ENCODE measurements around the gene PTPRQ.

PTPRQ gene

GRCh38 chr12:80707830-80708258, 263.8 kb downstream of the PTPRQ start:
- Histone ChIP-seq H3K9ac (ENCODE audit: low read length) (no peak overlapping the region), H3K4me1 (ENCODE audit: control insufficient read depth, low read depth, low read length) (peaks cover 27% of the 10 kb centered on the region), H3K4me3 (ENCODE audit: low read length) (peak overlapping the region; percentile 53), H3K36me3 (ENCODE audit: control insufficient read depth, low read depth, low read length) (no peaks in the 10 kb centered on the region), H3K9me3 (ENCODE audit: control insufficient read depth, low read depth, low read length) (no peaks in the 10 kb centered on the region), H3K27me3 (ENCODE audit: control insufficient read depth, insufficient read depth, low read length) (peaks cover 99% of the 10 kb centered on the region), H3K27ac (ENCODE audit: low read length) (no peak overlapping the region)

GRCh38 chr12:80708259-80708974, 264.4 kb downstream of the PTPRQ start:
- peaks cover 24% of the 10 kb centered on the region for H3K4me1 ChIP-seq (ENCODE audit: control insufficient read depth, low read depth, low read length)
- no peaks in the 10 kb centered on the region for H3K36me3 ChIP-seq (ENCODE audit: control insufficient read depth, low read depth, low read length)
- H3K9ac ChIP-seq (ENCODE audit: low read length), result no peak overlapping the region
- no peaks in the 10 kb centered on the region for H3K9me3 ChIP-seq (ENCODE audit: control insufficient read depth, low read depth, low read length)
- H3K4me3 ChIP-seq (ENCODE audit: low read length), result peak overlapping the region; percentile 53
- H3K27me3 ChIP-seq (ENCODE audit: control insufficient read depth, insufficient read depth, low read length), result peaks cover 100% of the 10 kb centered on the region
- H3K27ac ChIP-seq (ENCODE audit: low read length), result no peak overlapping the region

GRCh38 chr12:80708975-80709328, 264.9 kb downstream of the PTPRQ start:
- no peak overlapping the region for H3K27ac ChIP-seq (ENCODE audit: low read length)

GRCh38 chr12:80709811-80710726, 266.0 kb downstream of the PTPRQ start:
- no peaks in the 10 kb centered on the region for H3K9me3 ChIP-seq (ENCODE audit: control insufficient read depth, low read depth, low read length)
- peaks cover 100% of the 10 kb centered on the region for H3K27me3 ChIP-seq (ENCODE audit: control insufficient read depth, insufficient read depth, low read length)
- H3K36me3 ChIP-seq (ENCODE audit: control insufficient read depth, low read depth, low read length), result no peaks in the 10 kb centered on the region
- peaks cover 34% of the 10 kb centered on the region for H3K4me1 ChIP-seq (ENCODE audit: control insufficient read depth, low read depth, low read length)
- no peak overlapping the region for H3K9ac ChIP-seq (ENCODE audit: low read length)
- no peak overlapping the region for H3K27ac ChIP-seq (ENCODE audit: low read length)
- H3K4me3 ChIP-seq (ENCODE audit: low read length), result peak overlapping the region; percentile 11

More at GRCh38 chr12:80708975-80709328, 264.9 kb downstream of the PTPRQ start:
- no peaks in the 10 kb centered on the region for H3K9me3 ChIP-seq (ENCODE audit: control insufficient read depth, low read depth, low read length)
- no peaks in the 10 kb centered on the region for H3K36me3 ChIP-seq (ENCODE audit: control insufficient read depth, low read depth, low read length)
- peak overlapping the region; percentile 53 for H3K4me3 ChIP-seq (ENCODE audit: low read length)
- H3K9ac ChIP-seq (ENCODE audit: low read length), result no peak overlapping the region
- H3K4me1 ChIP-seq (ENCODE audit: control insufficient read depth, low read depth, low read length), result peaks cover 24% of the 10 kb centered on the region
- H3K27me3 ChIP-seq (ENCODE audit: control insufficient read depth, insufficient read depth, low read length), result peaks cover 100% of the 10 kb centered on the region

GRCh38 chr12:80710727-80711449, 266.9 kb downstream of the PTPRQ start:
- no peaks in the 10 kb centered on the region for H3K36me3 ChIP-seq (ENCODE audit: control insufficient read depth, low read depth, low read length)
- H3K9ac ChIP-seq (ENCODE audit: low read length), result no peak overlapping the region
- peaks cover 100% of the 10 kb centered on the region for H3K27me3 ChIP-seq (ENCODE audit: control insufficient read depth, insufficient read depth, low read length)
- H3K4me1 ChIP-seq (ENCODE audit: control insufficient read depth, low read depth, low read length), result peaks cover 42% of the 10 kb centered on the region
- H3K9me3 ChIP-seq (ENCODE audit: control insufficient read depth, low read depth, low read length), result no peaks in the 10 kb centered on the region
- H3K27ac ChIP-seq (ENCODE audit: low read length), result no peak overlapping the region
- peak overlapping the region; percentile 11 for H3K4me3 ChIP-seq (ENCODE audit: low read length)

GRCh38 chr12:80711866-80712265, 267.8 kb downstream of the PTPRQ start:
- Histone ChIP-seq H3K9me3 (ENCODE audit: control insufficient read depth, low read depth, low read length) (no peaks in the 10 kb centered on the region), H3K9ac (ENCODE audit: low read length) (no peak overlapping the region), H3K4me3 (ENCODE audit: low read length) (no peak overlapping the region), H3K36me3 (ENCODE audit: control insufficient read depth, low read depth, low read length) (no peaks in the 10 kb centered on the region), H3K4me1 (ENCODE audit: control insufficient read depth, low read depth, low read length) (peaks cover 45% of the 10 kb centered on the region), H3K27me3 (ENCODE audit: control insufficient read depth, insufficient read depth, low read length) (peaks cover 100% of the 10 kb centered on the region), H3K27ac (ENCODE audit: low read length) (no peak overlapping the region)

- Histone ChIP-seq H3K27ac (ENCODE audit: low read length) (no peak overlapping the region), H3K36me3 (ENCODE audit: control insufficient read depth, low read depth, low read length) (no peaks in the 10 kb centered on the region), H3K4me3 (ENCODE audit: low read length) (no peak overlapping the region), H3K9ac (ENCODE audit: low read length) (no peak overlapping the region), H3K4me1 (ENCODE audit: control insufficient read depth, low read depth, low read length) (peaks cover 45% of the 10 kb centered on the region), H3K9me3 (ENCODE audit: control insufficient read depth, low read depth, low read length) (no peaks in the 10 kb centered on the region), H3K27me3 (ENCODE audit: control insufficient read depth, insufficient read depth, low read length) (peaks cover 96% of the 10 kb centered on the region)
Measured at GRCh38 chr12:80712866-80713265, 268.8 kb downstream of the PTPRQ start.

GRCh38 chr12:80713419-80713818, 269.4 kb downstream of the PTPRQ start:
- Histone ChIP-seq H3K36me3 (ENCODE audit: control insufficient read depth, low read depth, low read length) (no peaks in the 10 kb centered on the region), H3K9ac (ENCODE audit: low read length) (no peak overlapping the region), H3K9me3 (ENCODE audit: control insufficient read depth, low read depth, low read length) (no peaks in the 10 kb centered on the region), H3K4me1 (ENCODE audit: control insufficient read depth, low read depth, low read length) (peaks cover 45% of the 10 kb centered on the region), H3K27me3 (ENCODE audit: control insufficient read depth, insufficient read depth, low read length) (peaks cover 91% of the 10 kb centered on the region), H3K4me3 (ENCODE audit: low read length) (peak overlapping the region; percentile 52), H3K27ac (ENCODE audit: low read length) (no peak overlapping the region)

GRCh38 chr12:80714055-80714454, 270.0 kb downstream of the PTPRQ start:
- Histone ChIP-seq H3K36me3 (ENCODE audit: control insufficient read depth, low read depth, low read length) (no peaks in the 10 kb centered on the region), H3K4me3 (ENCODE audit: low read length) (peak overlapping the region; percentile 52), H3K9me3 (ENCODE audit: control insufficient read depth, low read depth, low read length) (no peaks in the 10 kb centered on the region), H3K9ac (ENCODE audit: low read length) (peak overlapping the region; percentile 24), H3K27ac (ENCODE audit: low read length) (no peak overlapping the region), H3K4me1 (ENCODE audit: control insufficient read depth, low read depth, low read length) (peaks cover 45% of the 10 kb centered on the region), H3K27me3 (ENCODE audit: control insufficient read depth, insufficient read depth, low read length) (peaks cover 84% of the 10 kb centered on the region)

GRCh38 chr12:80714846-80715245, 270.8 kb downstream of the PTPRQ start:
- H3K4me3 ChIP-seq (ENCODE audit: low read length), result peak overlapping the region; percentile 52
- peaks cover 37% of the 10 kb centered on the region for H3K4me1 ChIP-seq (ENCODE audit: control insufficient read depth, low read depth, low read length)
- no peaks in the 10 kb centered on the region for H3K36me3 ChIP-seq (ENCODE audit: control insufficient read depth, low read depth, low read length)
- no peaks in the 10 kb centered on the region for H3K9me3 ChIP-seq (ENCODE audit: control insufficient read depth, low read depth, low read length)
- no peak overlapping the region for H3K9ac ChIP-seq (ENCODE audit: low read length)
- H3K27me3 ChIP-seq (ENCODE audit: control insufficient read depth, insufficient read depth, low read length), result peaks cover 76% of the 10 kb centered on the region
- H3K27ac ChIP-seq (ENCODE audit: low read length), result no peak overlapping the region

GRCh38 chr12:80715713-80716249, 271.7 kb downstream of the PTPRQ start:
- peaks cover 67% of the 10 kb centered on the region for H3K27me3 ChIP-seq (ENCODE audit: control insufficient read depth, insufficient read depth, low read length)
- no peak overlapping the region for H3K9ac ChIP-seq (ENCODE audit: low read length)

More at GRCh38 chr12:80715713-80716249, 271.7 kb downstream of the PTPRQ start:
- no peak overlapping the region for H3K4me3 ChIP-seq (ENCODE audit: low read length)
- no peaks in the 10 kb centered on the region for H3K9me3 ChIP-seq (ENCODE audit: control insufficient read depth, low read depth, low read length)
- H3K36me3 ChIP-seq (ENCODE audit: control insufficient read depth, low read depth, low read length), result no peaks in the 10 kb centered on the region
- H3K27ac ChIP-seq (ENCODE audit: low read length), result no peak overlapping the region
- peaks cover 32% of the 10 kb centered on the region for H3K4me1 ChIP-seq (ENCODE audit: control insufficient read depth, low read depth, low read length)

All from iPS-18a (cell line).